GM10266 (cell line): ENCODE measurements around the gene SMC4.

Experiments used
- DNase-seq: peaks from one replicate; pipeline ENCODE4 v3.0.0; 2012; ENCODE audit errors: extremely low spot score
- TF ChIP-seq, protein P1 (sequence below): IDR thresholded peaks from 2 replicates; pipeline ENCODE4 v1.5.1; 2012; ENCODE audit warnings: mild to moderate bottlenecking, low read depth; ENCODE audit not compliant: control insufficient read depth, insufficient read depth; ENCODE audit errors: missing control alignments

SMC4 gene

GRCh38 chr3:160434071-160434470 lies 34.6 kb downstream of the SMC4 start:
- TF ChIP-seq, protein P1, sequence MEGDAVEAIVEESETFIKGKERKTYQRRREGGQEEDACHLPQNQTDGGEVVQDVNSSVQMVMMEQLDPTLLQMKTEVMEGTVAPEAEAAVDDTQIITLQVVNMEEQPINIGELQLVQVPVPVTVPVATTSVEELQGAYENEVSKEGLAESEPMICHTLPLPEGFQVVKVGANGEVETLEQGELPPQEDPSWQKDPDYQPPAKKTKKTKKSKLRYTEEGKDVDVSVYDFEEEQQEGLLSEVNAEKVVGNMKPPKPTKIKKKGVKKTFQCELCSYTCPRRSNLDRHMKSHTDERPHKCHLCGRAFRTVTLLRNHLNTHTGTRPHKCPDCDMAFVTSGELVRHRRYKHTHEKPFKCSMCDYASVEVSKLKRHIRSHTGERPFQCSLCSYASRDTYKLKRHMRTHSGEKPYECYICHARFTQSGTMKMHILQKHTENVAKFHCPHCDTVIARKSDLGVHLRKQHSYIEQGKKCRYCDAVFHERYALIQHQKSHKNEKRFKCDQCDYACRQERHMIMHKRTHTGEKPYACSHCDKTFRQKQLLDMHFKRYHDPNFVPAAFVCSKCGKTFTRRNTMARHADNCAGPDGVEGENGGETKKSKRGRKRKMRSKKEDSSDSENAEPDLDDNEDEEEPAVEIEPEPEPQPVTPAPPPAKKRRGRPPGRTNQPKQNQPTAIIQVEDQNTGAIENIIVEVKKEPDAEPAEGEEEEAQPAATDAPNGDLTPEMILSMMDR: no peak
- no peak for DNase-seq

DNA sequence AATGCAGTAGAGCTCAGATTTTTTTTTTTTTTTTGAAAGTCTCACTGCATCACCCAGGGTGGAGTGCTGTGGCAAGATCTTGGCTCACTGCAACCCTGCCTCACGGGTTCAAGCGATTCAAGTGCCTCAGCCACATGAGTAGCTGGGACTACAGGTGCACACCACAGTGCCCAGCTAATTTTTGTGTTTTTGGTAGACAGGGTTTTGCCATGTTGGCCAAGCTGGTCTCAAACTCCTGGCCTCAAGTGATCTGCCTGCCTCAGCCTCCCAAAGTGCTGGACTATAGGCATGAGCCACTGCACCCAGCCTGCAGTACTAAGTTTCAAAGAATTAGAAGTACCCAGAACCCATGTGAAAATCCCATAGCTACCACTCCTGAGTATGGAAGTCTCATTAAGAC lies 35.6 kb downstream of the SMC4 start:
- TF ChIP-seq, protein P1: no peak
- DNase-seq: no peak

DNA sequence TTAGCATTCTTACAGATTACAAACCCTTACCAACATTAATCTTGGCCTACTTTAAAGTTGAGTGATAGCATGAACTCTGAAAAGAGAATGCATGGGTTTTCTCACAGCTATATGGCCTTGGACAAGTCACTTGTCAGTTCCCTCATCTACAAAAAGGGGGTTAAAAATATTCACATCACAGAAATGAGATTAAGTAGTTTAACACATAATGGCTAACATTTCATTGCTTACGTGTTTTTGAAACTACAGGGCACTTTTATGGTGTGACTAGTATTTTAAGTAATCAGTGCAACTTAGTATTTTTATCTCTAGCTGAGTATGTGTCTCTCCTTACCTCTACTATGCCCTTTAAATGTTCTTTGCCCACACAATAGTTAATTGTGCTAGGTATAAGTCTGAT lies 36.3 kb downstream of the SMC4 start:
- DNase-seq: no peak
- TF ChIP-seq, protein P1: no peak

GRCh38 chr3:160437083-160437455 lies 37.6 kb downstream of the SMC4 start:
- no peak for DNase-seq
- TF ChIP-seq, protein P1: no peak

GRCh38 chr3:160440687-160441086 lies 41.2 kb downstream of the SMC4 start:
- DNase-seq: no peak
- TF ChIP-seq, protein P1: no peak

DNA sequence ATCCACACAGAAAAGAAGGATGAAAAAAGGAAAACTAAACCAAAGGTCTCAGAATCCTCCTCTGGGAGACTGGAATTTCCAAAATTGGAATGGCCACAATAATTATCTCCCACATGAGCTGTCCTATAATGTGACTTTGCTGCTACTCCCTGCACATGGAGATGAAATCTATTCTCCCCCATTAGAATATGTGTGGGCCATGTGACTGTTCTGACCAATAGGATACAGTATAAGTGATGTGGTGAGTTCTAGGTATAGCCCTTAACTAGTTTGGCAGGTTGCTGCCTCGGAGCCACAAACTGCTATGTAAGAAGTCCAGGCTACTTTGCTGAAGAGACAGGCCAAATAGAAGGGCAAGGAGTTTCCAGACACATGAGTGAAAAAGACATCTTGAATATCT lies 45.0 kb downstream of the SMC4 start:
- TF ChIP-seq, protein P1: no peak
- no peak for DNase-seq

- DNase-seq: no peak
- TF ChIP-seq, protein P1: no peak
Measured at GRCh38 chr3:160445854-160446253, 46.4 kb downstream of the SMC4 start.
